Measurements from ENCODE around the gene EXT2. TPM values are rescaled to one million over a fixed set of nuclear protein-coding genes. Genes with fewer than 3 reads are reported as not detected.

EXT2 gene
- total and polyA plus RNA-seq, 2 experiments from 2014 or later = 71.5 to 107 TPM

DNA sequence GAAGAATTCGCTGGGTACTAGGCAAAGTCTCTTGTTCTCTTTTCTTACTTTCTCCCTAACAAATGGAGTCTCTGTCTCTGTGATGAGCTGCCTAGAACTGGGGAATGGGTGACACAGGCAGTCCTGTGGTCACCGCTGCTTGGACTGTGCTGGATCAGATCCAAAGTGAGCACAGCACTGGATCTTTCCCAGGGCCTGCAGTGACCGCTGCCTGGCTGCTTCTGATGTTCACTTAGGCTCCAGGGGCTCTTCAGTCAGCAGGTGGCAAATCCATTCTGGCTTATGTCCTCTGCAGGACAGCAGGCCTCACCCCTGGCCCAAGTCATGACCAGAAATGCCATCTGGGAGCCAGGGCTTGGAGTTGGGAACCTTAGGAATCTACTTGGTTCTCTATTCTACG, 61.5 kb downstream of the EXT2 start:
- no peak overlapping the region for H3K27ac ChIP-seq
- H3K9me2 ChIP-seq (replicated peaks; ENCODE audit: insufficient read depth) = no peaks in the 10 kb centered on the region
- H3K4me3 ChIP-seq = no peak overlapping the region
- no peak for TF ChIP-seq EZH2phosphoT487 (IDR thresholded peaks at IDR 0.05; ENCODE audit: low read depth, severe bottlenecking, unreplicated experiment)
- TF ChIP-seq, protein P1, sequence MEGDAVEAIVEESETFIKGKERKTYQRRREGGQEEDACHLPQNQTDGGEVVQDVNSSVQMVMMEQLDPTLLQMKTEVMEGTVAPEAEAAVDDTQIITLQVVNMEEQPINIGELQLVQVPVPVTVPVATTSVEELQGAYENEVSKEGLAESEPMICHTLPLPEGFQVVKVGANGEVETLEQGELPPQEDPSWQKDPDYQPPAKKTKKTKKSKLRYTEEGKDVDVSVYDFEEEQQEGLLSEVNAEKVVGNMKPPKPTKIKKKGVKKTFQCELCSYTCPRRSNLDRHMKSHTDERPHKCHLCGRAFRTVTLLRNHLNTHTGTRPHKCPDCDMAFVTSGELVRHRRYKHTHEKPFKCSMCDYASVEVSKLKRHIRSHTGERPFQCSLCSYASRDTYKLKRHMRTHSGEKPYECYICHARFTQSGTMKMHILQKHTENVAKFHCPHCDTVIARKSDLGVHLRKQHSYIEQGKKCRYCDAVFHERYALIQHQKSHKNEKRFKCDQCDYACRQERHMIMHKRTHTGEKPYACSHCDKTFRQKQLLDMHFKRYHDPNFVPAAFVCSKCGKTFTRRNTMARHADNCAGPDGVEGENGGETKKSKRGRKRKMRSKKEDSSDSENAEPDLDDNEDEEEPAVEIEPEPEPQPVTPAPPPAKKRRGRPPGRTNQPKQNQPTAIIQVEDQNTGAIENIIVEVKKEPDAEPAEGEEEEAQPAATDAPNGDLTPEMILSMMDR (IDR thresholded peaks at IDR 0.05; ENCODE audit: poor library complexity) = no peak
- TF ChIP-seq EZH2 (IDR thresholded peaks at IDR 0.05; ENCODE audit: borderline replicate concordance) = no peak
- WGBS (ENCODE audit: low lambda C conversion rate, missing lambda C conversion rate) = 97% methylated on average over 4 of the region's 4 CpGs
- no peak overlapping the region for H3K4me2 ChIP-seq
- H2AFZ ChIP-seq = no peak overlapping the region
- H3K9me3 ChIP-seq (ENCODE audit: low read depth) = no peaks in the 10 kb centered on the region
- H4K20me1 ChIP-seq (ENCODE audit: insufficient read depth, poor library complexity, severe bottlenecking) = no peaks in the 10 kb centered on the region
- no peaks in the 10 kb centered on the region for H3K27me3 ChIP-seq
- no peaks in the 10 kb centered on the region for H3K36me3 ChIP-seq (replicated peaks; ENCODE audit: insufficient read depth, low read depth)
- no peaks in the 10 kb centered on the region for H3K79me2 ChIP-seq
- DNase-seq (ENCODE audit: low spot score) = no peak
- no peaks in the 10 kb centered on the region for H3K4me1 ChIP-seq (ENCODE audit: insufficient read depth)

DNA sequence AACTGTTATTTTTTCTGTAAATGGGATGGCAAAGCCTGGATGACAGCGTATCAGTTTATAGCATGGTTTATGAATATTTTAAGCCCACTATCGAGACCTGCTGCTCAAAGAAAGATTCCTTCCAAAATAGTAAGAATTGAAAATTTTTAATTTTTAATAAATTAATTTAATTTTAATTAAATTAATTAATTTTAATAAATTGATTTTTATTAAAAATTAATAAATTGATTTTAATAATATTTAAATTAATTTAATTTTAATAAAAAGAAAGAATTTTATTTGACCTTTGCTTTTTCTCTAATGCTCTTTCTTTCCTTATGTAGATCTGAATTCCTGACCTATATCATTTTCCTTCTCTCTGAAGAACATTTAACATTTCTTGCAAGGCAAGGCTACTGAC, 62.9 kb downstream of the EXT2 start:
- Histone ChIP-seq H3K27me3 (no peaks in the 10 kb centered on the region), H3K27ac (no peak overlapping the region), H3K36me3 (replicated peaks; ENCODE audit: insufficient read depth, low read depth) (no peaks in the 10 kb centered on the region), H3K4me2 (no peak overlapping the region), H3K9me2 (replicated peaks; ENCODE audit: insufficient read depth) (no peaks in the 10 kb centered on the region), H4K20me1 (ENCODE audit: insufficient read depth, poor library complexity, severe bottlenecking) (no peaks in the 10 kb centered on the region), H3K79me2 (no peaks in the 10 kb centered on the region), H3K9me3 (ENCODE audit: low read depth) (no peaks in the 10 kb centered on the region), H3K4me3 (no peak overlapping the region), H3K4me1 (ENCODE audit: insufficient read depth) (no peaks in the 10 kb centered on the region), H2AFZ (no peak overlapping the region)
- no peak for DNase-seq (ENCODE audit: low spot score)
- WGBS (ENCODE audit: low lambda C conversion rate, missing lambda C conversion rate) = 100% methylated on average over 2 of the region's 2 CpGs
- TF ChIP-seq, protein P1 (IDR thresholded peaks at IDR 0.05; ENCODE audit: poor library complexity) = no peak
- TF ChIP-seq EZH2phosphoT487 (IDR thresholded peaks at IDR 0.05; ENCODE audit: low read depth, severe bottlenecking, unreplicated experiment) = no peak
- TF ChIP-seq EZH2 (IDR thresholded peaks at IDR 0.05; ENCODE audit: borderline replicate concordance) = no peak

DNA sequence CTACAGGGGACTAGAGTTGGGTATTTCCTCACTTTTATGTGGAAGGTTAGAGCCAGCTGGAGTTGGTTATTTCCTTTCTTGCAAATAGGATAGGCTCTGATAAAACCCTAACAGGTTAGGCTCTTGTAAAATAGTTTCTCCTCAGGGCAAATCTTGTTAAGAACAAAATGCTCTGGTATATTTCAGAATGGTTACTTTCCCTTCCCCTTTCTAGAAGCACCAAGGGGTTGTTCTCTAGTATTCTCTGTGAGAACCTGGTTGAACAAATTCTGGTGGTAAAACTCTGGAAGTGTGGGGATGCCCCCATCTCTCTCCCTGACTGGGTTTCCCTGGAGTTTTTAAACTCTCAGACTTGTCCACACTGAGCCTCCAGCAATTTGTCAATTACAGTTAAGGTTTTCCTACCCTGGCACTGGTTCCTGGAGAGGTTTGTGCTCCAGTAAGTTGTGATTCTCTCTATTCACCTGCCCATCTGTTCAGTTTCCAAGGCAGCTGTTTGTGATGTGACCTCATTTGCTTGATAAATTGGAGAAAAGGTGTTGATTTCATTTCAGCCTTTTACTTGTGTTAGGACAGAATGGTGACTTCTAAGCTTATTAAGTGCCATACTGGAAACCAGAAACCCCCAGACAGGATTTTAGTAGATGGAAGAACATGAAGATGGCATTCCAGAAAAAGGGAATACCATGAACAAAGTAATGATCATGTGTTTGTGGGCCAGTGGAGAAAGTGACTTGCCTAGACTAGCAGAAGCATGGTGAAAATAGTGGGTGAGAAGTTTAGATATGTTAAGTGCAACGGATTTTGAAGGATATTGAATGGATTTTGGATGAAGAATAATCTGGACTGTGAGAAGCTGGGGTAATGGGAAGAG, 64.6 kb downstream of the EXT2 start:
- H3K79me2 ChIP-seq = no peaks in the 10 kb centered on the region
- no peaks in the 10 kb centered on the region for H3K9me3 ChIP-seq (ENCODE audit: low read depth)
- H3K4me1 ChIP-seq (ENCODE audit: insufficient read depth) = no peaks in the 10 kb centered on the region
- no peaks in the 10 kb centered on the region for H3K9me2 ChIP-seq (replicated peaks; ENCODE audit: insufficient read depth)
- 92% methylated on average over 1 of the region's 1 CpG for WGBS (ENCODE audit: low lambda C conversion rate, missing lambda C conversion rate)
- H3K36me3 ChIP-seq (replicated peaks; ENCODE audit: insufficient read depth, low read depth) = no peaks in the 10 kb centered on the region
- no peaks in the 10 kb centered on the region for H4K20me1 ChIP-seq (ENCODE audit: insufficient read depth, poor library complexity, severe bottlenecking)
- no peak for DNase-seq (ENCODE audit: low spot score)
- H3K27me3 ChIP-seq = no peaks in the 10 kb centered on the region
- H3K4me3 ChIP-seq = no peak overlapping the region
- H2AFZ ChIP-seq = no peak overlapping the region
- H3K27ac ChIP-seq = no peak overlapping the region
- TF ChIP-seq, protein P1 (IDR thresholded peaks at IDR 0.05; ENCODE audit: poor library complexity) = no peak
- TF ChIP-seq EZH2phosphoT487 (IDR thresholded peaks at IDR 0.05; ENCODE audit: low read depth, severe bottlenecking, unreplicated experiment) (no peak), EZH2 (IDR thresholded peaks at IDR 0.05; ENCODE audit: borderline replicate concordance) (no peak)
- H3K4me2 ChIP-seq = no peak overlapping the region

Measured in hepatocyte (in vitro differentiated cells).